Neuron (in vitro differentiated cells): Measurements from ENCODE around the gene KPNA6.
A peak's percentile ranks its signal among the peaks of the same experiment; 100 is the strongest.

Experiments
- H2AFZ ChIP-seq: one replicate; pipeline ENCODE4 v1.6.1; 2013; ENCODE audit warnings: low read depth, mild to moderate bottlenecking, inconsistent platforms, low read length, moderate library complexity
- H3K27me3 ChIP-seq: one replicate; pipeline ENCODE4 v1.6.1; 2013; ENCODE audit warnings: low read length; ENCODE audit not compliant: insufficient read depth
- H3K36me3 ChIP-seq: one replicate; pipeline ENCODE4 v1.6.1; 2013; ENCODE audit warnings: low read length; ENCODE audit not compliant: insufficient read depth
- H3K4me1 ChIP-seq: one replicate; pipeline ENCODE4 v1.6.1; 2013; ENCODE audit warnings: low read length; ENCODE audit not compliant: insufficient read depth
- H3K4me3 ChIP-seq: 2 replicates; pipeline ENCODE4 v1.5.1; 2013; ENCODE audit warnings: mild to moderate bottlenecking, low read length, moderate library complexity
- H3K9me3 ChIP-seq: one replicate; pipeline ENCODE4 v1.6.1; 2013; ENCODE audit warnings: low read length

The KPNA6 gene

DNA sequence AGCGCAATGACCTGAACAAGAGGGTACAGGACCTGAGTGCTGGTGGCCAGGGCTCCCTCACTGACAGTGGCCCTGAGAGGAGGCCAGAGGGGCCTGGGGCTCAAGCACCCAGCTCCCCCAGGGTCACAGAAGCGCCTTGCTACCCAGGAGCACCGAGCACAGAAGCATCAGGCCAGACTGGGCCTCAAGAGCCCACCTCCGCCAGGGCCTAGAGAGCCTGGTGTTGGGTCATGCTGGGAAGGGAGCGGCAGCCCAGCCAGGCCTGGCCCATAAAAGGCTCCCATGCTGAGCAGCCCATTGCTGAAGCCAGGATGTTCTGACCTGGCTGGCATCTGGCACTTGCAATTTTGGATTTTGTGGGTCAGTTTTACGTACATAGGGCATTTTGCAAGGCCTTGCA is 87.1 kb downstream of the KPNA6 start:
- H3K27me3 ChIP-seq: no peaks in the 10 kb centered on the region
- H3K36me3 ChIP-seq: peaks cover 72% of the 10 kb centered on the region
- H3K4me1 ChIP-seq: peaks cover 25% of the 10 kb centered on the region
- H2AFZ ChIP-seq: no peak overlapping the region
- no peaks in the 10 kb centered on the region for H3K9me3 ChIP-seq
- H3K4me3 ChIP-seq: no peak overlapping the region

DNA sequence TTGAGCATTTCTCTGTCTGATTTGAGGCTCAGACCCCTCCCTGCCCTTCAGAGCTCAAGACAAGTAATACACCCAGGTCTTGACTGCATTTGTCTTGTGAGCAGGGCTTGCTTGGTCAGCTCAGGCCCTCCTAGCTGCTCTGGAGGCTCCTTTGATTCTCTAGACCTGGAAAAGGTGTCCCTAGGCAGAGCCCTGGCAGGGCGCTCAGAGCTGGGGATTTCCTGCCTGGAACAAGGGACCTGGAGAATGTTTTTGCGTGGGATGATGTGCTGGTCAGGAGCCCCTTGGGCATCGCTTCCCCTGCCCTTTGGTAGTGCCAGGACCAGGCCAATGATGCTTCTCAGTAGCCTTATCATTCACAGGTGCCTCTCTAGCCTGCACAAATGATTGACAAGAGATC is 87.7 kb downstream of the KPNA6 start:
- Histone ChIP-seq H3K4me1 (peaks cover 27% of the 10 kb centered on the region), H2AFZ (no peak overlapping the region), H3K9me3 (no peaks in the 10 kb centered on the region), H3K36me3 (peaks cover 66% of the 10 kb centered on the region), H3K27me3 (no peaks in the 10 kb centered on the region), H3K4me3 (no peak overlapping the region)

DNA sequence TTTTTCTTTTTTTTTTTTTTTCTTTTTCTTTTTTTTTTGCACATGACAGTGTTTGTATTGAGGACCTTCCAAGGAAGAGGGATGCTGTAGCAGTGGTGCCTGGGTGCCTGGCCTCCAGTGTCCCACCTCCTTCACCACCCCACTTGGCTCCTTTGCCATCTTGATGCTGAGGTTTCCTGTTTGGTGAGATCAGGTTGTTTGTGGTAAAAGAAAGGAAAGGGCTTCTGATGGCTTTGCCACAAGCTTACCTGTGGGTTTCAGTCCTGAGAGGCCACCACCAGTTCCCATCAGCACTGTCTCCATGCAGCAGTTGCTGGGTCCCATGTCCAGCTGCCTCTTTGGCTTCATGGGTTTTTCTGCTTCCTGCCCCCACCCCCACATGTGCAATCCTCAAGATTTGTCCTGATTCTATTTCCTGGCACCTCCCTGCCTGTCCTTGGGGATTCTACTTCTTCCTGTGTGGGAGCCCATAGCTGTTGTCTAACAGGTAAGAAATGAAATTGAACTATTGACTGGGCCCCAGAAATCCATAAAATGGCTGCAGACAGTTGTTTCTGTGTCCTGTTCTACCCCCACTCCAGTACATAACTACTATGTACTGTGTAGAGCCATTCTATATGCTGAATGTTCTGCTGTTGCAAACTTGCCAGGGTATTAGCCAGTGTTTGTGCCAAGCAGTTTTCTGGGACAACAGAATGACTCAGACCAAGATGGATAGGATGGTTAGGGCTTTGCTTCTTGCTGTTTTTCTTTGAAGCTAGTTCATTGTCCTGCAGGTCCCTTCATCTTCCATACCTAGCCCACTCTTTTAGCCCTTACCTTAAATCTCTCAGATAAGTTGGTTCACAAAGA is 88.3 kb downstream of the KPNA6 start:
- H3K9me3 ChIP-seq: no peaks in the 10 kb centered on the region
- peaks cover 62% of the 10 kb centered on the region for H3K36me3 ChIP-seq
- no peaks in the 10 kb centered on the region for H3K27me3 ChIP-seq
- no peak overlapping the region for H2AFZ ChIP-seq
- H3K4me1 ChIP-seq: peaks cover 29% of the 10 kb centered on the region
- no peak overlapping the region for H3K4me3 ChIP-seq

DNA sequence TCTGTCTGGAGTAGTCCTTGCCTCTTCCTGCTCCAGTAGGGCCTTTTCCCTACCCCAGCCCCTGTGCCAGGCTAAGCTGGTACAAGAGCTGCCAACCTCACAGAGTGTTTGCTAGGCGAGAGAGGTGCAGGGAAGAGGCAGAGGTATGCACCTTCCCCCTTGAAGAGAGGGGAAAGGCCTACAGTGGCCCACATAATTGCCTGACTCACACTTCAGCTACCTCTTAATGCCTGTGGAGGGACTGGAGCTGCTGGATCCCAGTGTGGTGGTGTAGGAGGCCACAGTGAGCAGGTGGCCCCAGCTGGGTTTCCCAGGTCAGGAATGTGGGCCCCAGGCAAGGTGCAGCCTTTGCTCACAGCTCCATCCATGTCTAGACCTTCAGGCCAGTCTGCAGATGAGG is 89.2 kb downstream of the KPNA6 start:
- H2AFZ ChIP-seq: no peak overlapping the region
- peaks cover 36% of the 10 kb centered on the region for H3K4me1 ChIP-seq
- H3K36me3 ChIP-seq: peaks cover 53% of the 10 kb centered on the region
- H3K4me3 ChIP-seq: no peak overlapping the region
- H3K9me3 ChIP-seq: no peaks in the 10 kb centered on the region
- H3K27me3 ChIP-seq: no peaks in the 10 kb centered on the region

DNA sequence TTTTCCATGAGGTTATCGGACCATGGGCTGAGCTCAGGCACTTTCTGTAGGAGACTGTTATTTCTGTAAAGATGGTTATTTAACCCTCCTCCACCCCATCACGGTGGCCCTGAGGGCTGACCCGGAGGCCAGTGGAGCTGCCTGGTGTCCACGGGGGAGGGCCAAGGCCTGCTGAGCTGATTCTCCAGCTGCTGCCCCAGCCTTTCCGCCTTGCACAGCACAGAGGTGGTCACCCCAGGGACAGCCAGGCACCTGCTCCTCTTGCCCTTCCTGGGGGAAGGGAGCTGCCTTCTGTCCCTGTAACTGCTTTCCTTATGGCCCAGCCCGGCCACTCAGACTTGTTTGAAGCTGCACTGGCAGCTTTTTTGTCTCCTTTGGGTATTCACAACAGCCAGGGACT is 90.0 kb downstream of the KPNA6 start:
- peaks cover 36% of the 10 kb centered on the region for H3K4me1 ChIP-seq
- H2AFZ ChIP-seq: no peak overlapping the region
- H3K9me3 ChIP-seq: no peaks in the 10 kb centered on the region
- H3K36me3 ChIP-seq: peaks cover 45% of the 10 kb centered on the region
- no peaks in the 10 kb centered on the region for H3K27me3 ChIP-seq
- H3K4me3 ChIP-seq: no peak overlapping the region

DNA sequence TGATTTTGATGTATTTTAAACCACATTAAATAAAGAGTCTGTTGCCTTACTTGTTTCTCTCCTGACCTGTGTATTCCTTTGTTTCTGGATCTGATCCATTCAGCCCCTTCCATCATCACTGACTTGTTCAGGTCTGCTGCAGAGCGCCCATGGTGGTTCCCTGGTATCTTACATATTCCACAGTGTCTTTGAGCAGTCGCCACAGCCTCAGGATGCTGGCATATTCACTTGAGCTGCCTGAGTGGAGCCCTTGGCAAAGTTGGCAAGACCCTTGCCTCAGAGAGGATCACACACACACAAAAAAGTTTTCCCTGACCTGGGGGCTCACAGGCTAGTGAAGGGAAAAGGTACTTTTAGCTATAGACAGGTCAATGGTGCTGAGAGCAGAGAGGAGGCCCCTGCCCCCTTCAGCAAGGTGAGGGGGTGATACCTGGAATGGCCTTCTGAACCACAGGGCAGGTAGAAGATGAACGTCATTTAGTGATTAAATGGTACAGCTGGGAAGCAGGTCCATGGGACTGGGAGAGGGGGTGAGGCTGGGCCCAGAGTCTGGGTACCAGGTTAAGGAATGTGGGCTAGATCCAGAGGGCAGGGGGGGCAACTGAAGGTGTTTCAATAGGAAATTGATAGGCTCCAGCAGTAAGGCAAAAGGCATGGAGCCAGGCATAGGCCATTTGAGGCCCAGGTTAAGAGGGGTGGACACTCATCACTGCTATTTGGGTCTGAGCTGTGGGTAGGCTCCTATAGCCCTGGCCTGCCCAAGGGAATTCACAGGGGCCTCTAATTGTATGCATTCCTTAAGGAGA is 90.6 kb downstream of the KPNA6 start:
- Histone ChIP-seq H3K9me3 (no peaks in the 10 kb centered on the region), H3K27me3 (no peaks in the 10 kb centered on the region), H3K4me1 (peaks cover 36% of the 10 kb centered on the region), H3K4me3 (no peak overlapping the region), H2AFZ (no peak overlapping the region), H3K36me3 (peaks cover 39% of the 10 kb centered on the region)

DNA sequence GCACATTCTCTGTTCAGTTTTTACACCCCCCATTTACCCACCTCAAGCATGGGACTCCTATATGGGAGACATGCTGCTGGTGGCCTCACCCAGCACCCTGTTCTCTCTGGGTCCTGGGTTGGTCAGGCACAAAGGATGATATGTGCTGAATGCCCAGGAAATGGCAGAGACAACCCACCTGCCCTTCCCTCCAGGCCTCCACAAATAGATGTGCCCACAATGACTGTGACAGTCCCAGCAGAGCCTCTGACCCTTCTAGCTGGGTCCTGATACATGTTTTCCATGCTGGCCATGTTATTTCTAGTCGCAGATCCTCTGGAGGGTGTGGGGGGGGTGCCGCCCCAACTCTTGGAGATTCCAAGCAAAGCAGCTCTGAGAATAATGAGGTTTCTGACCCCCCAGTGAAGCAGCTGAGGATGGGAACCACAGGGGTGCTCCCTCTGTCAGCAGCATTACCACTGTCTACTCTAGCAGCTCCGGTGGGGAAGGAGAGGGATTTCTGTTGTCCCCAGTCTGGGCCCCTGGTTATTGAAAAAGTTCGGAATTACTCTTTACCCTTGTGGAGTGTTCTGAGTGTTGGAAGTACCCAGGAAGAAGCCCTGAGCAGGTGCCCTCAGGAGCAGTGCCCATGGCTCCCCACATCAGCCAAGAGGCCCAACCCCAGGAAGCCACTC is 91.3 kb downstream of the KPNA6 start:
- no peak overlapping the region for H2AFZ ChIP-seq
- peaks cover 36% of the 10 kb centered on the region for H3K4me1 ChIP-seq
- H3K9me3 ChIP-seq: no peaks in the 10 kb centered on the region
- no peaks in the 10 kb centered on the region for H3K27me3 ChIP-seq
- peaks cover 33% of the 10 kb centered on the region for H3K36me3 ChIP-seq
- no peak overlapping the region for H3K4me3 ChIP-seq

DNA sequence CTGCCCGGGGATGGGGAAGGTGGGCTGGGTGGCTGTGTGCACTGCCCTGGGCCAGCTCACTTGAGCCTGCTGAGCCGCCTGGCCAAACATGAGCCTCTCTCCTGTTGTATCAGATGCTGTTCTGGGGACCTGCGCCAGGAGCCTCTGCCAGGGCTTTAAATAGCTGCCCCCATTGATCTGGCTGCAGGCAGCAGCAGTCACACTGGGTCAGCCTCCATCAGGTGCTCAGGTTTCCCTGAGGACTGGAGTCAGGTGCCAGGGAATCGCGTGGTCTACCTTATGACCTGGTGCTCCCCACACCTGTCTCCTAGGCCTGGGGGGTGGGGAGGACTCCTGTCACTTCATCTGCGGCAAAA is 91.8 kb downstream of the KPNA6 start:
- Histone ChIP-seq H3K4me1 (peaks cover 36% of the 10 kb centered on the region), H3K36me3 (peaks cover 30% of the 10 kb centered on the region), H2AFZ (no peak overlapping the region), H3K27me3 (no peaks in the 10 kb centered on the region), H3K4me3 (peak overlapping the region; percentile 49), H3K9me3 (no peaks in the 10 kb centered on the region)

DNA sequence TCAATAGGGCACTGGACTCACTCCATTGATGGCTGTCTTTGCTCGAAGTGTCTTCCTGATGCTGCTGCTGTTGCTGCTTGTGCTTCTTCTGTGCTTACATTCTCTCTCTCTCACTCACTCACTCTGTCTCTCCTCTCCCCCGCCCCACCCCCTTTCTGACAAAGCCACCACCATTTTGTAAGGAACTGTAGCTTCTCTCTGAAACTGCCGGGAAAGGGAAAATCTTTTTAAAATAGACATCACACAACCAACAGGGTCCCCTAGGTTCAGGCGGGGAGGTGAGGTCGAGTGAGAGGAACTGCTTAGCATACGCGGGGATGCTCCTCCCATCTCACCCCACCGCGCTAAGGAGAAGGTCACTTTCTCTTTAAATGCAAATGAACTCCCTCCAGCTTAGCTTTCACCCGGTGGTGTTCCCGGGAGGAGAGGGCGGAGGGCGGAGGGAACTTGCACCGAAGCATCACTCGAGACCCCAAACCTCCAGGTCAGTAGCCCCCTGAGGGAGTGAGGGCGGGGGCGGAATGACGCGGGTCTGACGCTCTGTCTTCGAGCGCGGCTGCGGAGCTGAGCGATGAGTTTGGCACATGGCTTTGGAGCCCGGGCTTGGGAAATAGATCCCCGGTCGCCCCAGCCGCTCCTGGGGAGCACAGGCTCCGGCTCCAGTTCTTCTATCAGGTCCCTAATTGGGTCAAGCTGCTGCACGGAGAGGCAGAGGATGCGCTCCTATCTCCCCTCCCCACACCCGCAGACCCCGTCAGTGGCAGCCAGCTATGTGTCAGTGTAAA is 92.6 kb downstream of the KPNA6 start, which contains the start of gene CCDC28B:
Gene CCDC28B (plus strand): TSS at position 370 of the 785 bp plus-strand sequence. CDS start 1,341 bp downstream, outside the sequence.
- H3K9me3 ChIP-seq: no peaks in the 10 kb centered on the region
- peaks cover 36% of the 10 kb centered on the region for H3K4me1 ChIP-seq
- H3K4me3 ChIP-seq: peak within 1 kb of the TSS; percentile 49
- peak within 1 kb of the TSS; percentile 58 for H2AFZ ChIP-seq
- no peaks in the 10 kb centered on the region for H3K27me3 ChIP-seq
- H3K36me3 ChIP-seq: peaks cover 23% of the 10 kb centered on the region

DNA sequence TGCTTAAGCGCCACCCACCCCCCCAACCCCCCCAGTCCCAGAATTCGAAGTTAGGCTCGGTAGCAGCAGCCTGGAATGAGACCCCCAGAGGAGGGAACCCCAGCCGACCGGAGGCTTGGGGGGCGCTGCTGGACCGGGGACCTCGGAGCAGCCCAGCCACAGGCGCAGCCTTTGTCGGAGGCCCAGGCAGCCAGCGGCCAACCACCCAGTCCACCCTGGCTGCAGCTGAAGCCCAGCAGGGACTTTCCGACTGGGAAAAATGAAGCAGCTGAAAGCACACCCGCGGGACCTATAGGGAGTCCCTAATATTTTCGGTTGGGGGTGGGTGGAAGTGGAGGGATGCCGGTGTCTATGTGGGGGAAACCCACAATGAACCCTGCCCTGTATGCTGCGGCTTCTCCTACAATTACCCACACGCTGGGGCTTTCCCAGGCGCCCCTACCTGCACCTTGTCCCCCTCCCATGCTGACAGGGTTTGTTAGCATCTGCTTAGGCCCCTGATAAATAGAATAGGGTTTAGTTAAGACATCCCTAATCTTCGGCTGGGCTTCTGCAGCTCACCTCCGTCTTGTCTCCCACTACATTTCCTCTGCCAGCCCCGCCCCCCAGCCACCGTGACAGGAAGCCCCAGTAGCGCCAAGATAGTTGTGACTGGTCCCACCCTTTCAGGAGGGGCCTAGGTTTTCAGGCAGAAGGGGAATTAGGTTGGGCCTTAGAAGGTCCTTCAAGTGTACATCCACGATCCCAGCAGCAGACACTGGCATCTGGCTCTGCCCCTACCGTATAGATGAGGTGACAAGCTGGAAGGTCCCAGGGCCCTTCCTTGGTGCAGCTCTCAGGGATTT is 93.4 kb downstream of the KPNA6 start:
- Histone ChIP-seq H3K36me3 (peaks cover 15% of the 10 kb centered on the region), H3K4me3 (peak overlapping the region; percentile 49), H3K4me1 (peaks cover 36% of the 10 kb centered on the region), H2AFZ (peak overlapping the region; percentile 34), H3K9me3 (no peaks in the 10 kb centered on the region), H3K27me3 (no peaks in the 10 kb centered on the region)

DNA sequence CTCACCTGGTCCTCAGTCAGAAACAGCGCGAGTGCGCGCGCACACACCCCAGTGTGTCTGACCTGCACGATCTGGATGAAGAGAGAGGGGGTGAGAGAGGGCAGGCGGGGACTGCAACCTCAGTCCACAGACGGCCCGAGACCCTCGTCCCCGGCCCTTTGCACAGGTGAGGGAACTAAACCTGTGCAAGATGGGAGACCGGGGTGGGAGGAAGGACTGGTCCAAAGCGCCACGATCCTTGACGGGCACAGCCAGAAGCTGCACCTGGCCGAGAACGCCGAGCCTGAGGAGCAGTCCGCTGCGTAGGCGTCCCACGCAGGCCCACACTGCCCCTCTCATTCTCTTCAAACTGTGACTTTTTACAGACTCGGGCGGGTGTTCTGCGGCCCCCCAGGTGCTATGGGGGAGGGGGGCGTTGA is 97.1 kb downstream of the KPNA6 start:
- Histone ChIP-seq H3K27me3 (no peaks in the 10 kb centered on the region), H2AFZ (no peak overlapping the region), H3K4me1 (peaks cover 11% of the 10 kb centered on the region), H3K9me3 (no peaks in the 10 kb centered on the region), H3K36me3 (peaks cover 9% of the 10 kb centered on the region), H3K4me3 (peak overlapping the region; percentile 65)
